ENCODE results near the gene RNU1-4.
"Not testable (repeated sequence)": the region's sequence is repeated elsewhere in the genome, so short reads cannot be mapped to it uniquely, and the experiment has no call there.

RNU1-4 gene

DNA sequence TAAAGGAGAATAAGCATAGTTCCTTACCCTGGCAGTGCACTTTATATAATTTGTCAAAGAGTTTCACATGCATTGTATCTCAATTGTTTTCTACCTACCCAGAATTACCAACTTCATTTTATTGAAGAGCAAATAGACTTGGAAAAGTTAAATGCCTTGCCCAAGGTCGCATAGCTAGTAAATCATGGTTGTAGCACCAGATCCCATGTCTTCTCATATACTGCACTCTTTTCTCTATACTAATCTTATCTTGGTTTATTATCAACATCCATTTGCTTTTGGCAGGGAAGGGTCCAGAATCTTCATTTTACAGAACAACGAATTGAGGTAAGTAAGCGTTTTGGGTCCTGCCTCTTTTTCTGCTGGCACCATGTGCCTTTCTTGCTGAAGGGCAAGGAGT lies 46.9 kb downstream of the RNU1-4 start:
- H3K36me3 ChIP-seq (ENCODE audit: insufficient read depth); H3K9ac ChIP-seq; H3K4me1 ChIP-seq (ENCODE audit: low read depth, poor library complexity, severe bottlenecking); H3K4me2 ChIP-seq; H2AFZ ChIP-seq (ENCODE audit: low read depth); H3K79me2 ChIP-seq (ENCODE audit: insufficient read depth, low read depth); H3K27ac ChIP-seq; H3K4me3 ChIP-seq (IDR thresholded peaks at IDR 0.05; ENCODE audit: insufficient read depth, low read depth, low read length); H4K20me1 ChIP-seq (ENCODE audit: insufficient read depth); H3K27me3 ChIP-seq (ENCODE audit: insufficient read depth, low read depth): not testable (repeated sequence)

DNA sequence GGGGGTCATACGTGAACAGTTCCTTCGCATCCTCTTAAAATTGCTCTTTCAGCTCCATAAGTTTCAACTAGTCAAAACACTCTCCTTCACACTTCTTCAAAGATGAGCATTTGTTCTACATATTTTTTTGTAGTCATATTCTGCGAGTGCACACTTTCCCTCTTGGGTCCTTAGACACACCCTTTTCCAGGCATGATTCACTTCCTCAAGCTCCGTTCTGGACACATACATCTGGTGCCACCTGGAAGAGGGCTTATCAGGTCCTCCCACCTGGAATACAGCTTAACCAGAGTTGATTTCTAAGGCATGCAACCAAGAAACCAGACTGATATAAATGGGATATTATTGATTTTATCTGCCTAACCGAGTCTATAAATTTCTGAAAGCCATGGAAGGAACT lies 47.4 kb downstream of the RNU1-4 start:
- not testable (repeated sequence) for H3K36me3 ChIP-seq (ENCODE audit: insufficient read depth); H3K79me2 ChIP-seq (ENCODE audit: insufficient read depth, low read depth); H3K4me1 ChIP-seq (ENCODE audit: low read depth, poor library complexity, severe bottlenecking); H4K20me1 ChIP-seq (ENCODE audit: insufficient read depth); H3K4me2 ChIP-seq; H3K9ac ChIP-seq; H3K27ac ChIP-seq; H3K4me3 ChIP-seq (IDR thresholded peaks at IDR 0.05; ENCODE audit: insufficient read depth, low read depth, low read length); H3K27me3 ChIP-seq (ENCODE audit: insufficient read depth, low read depth); H2AFZ ChIP-seq (ENCODE audit: low read depth)
